GM18519 (cell line): Measurements from ENCODE around the gene CYP1A2.
"Not testable (repeated sequence)": the region's sequence is repeated elsewhere in the genome, so short reads cannot be mapped to it uniquely, and the experiment has no call there.

Experiments
- ATAC-seq: cut with Tn5 transposase; IDR thresholded peaks from one replicate; pipeline ENCODE4 v1.9.1; 2021; ENCODE audit warnings: mild to moderate bottlenecking, moderate library complexity; ENCODE audit not compliant: unreplicated experiment, low FRiP score

CYP1A2 gene, protein sequence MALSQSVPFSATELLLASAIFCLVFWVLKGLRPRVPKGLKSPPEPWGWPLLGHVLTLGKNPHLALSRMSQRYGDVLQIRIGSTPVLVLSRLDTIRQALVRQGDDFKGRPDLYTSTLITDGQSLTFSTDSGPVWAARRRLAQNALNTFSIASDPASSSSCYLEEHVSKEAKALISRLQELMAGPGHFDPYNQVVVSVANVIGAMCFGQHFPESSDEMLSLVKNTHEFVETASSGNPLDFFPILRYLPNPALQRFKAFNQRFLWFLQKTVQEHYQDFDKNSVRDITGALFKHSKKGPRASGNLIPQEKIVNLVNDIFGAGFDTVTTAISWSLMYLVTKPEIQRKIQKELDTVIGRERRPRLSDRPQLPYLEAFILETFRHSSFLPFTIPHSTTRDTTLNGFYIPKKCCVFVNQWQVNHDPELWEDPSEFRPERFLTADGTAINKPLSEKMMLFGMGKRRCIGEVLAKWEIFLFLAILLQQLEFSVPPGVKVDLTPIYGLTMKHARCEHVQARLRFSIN

GRCh38 chr15:74748322-74748946, at the start of gene CYP1A2:
Gene CYP1A2 (plus strand): TSS chr15:74748845. CDS start chr15:74749739, 894 bp downstream.
- ATAC-seq, result no peak

DNA sequence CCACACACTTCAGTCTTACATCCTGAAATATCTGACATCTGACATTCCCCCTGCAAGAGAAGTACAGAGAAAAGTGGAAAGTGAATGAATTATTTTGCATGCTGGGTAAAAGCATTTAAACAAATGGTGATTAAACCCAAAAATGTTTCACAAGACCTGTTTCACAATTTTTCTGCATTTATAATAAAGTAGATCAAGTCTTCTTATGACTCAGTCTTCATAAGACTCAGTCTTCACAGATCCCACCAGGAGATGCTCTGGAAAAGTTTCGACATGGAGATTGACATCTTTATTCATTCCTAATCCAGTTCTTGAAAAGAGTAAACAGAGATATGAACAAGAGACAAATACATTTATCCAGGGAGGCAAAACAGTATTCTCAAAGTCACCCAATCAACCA, 39.6 kb upstream of the CYP1A2 start:
- ATAC-seq, result no peak

DNA sequence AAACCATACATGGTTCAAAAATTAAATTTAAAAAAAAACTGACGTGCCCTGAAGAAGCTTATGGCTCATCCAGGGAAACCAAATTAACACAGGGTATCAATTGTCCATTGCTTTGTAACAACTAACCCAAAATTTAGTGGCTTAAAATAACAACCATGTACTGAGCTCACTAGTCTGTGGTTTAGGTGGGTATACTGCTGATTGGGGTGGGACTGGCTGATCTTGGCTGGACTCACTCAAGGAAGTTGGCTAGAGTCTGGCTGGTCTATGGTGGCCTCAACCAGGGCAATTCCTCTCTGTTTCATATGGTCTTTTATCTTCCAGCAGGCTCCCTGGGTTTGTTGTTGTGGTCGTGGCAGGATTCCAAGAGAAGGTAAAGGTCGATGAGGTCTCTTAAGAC, 38.8 kb upstream of the CYP1A2 start:
- no peak for ATAC-seq

DNA sequence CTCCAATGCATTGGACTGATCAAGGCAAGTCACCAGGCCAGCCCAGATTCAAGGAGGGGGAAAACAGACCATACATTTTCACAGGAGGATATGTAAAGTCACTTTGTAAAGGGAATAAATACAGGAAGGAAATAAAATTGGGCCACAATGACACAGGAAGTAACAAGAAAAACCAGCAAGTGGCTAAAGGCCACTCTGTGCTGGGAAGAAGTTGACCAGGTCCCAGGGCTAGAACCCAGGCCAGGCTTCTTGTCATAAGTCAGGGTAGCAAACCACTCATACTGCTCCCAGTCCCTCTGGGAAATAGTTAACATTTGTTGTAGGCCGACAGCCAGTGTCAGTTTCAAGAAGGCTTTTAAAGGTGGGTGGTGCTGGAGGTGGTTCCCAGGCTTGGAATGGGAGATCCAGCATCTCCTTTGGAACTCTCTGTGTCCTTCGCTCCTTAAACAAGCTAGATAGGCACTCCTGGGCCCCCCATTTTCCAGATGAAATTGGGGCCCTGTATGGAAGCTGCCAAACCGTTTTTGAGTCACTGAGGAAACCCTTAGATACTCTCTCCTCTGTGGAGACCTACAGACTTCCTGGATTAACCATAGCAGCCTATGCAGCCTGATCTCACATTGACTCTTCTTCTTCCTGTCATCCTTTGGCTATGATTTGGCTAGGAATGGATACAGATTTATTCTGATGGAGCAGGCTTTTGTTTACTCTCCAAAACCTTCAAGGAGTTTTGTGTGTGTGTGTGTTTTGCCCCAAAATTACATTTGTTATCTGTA, 38.1 kb upstream of the CYP1A2 start:
- no peak for ATAC-seq

DNA sequence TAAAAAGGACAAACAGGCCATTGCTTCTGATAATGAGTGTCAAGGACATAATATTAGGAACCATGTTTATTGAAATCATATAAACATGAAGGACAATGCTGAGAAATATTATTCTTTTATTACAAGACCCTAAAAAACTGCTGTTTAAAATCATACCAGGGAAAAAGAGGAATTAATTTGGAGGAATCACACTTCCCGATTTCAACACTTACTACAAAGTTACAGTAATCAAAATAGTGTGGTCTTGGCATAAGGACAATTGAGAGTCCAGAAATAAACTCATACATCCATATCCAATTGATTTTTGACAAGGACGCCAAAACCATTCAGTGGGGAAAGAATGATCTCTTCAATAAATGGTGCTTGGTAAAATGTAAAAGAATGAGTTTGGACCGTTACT, 36.3 kb upstream of the CYP1A2 start:
- ATAC-seq, result no peak

DNA sequence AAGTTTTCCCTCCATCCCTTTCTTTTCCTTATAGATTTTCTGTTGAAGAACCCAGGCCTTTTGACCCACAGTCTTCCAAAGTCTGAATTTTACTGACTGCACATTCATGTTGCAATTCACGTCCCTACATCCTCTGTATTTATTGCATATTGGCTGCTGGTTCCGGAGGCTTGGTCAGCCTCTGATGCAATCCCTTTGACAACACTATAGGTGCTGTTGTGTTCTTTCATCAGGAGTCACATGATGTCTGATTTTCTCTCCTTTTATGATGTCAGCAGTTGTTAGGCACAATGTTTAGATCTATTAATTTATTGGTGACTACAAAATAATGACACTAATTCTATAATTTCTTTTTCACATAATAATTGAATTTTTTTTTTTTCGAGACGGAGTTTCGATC, 32.0 kb upstream of the CYP1A2 start:
- no peak for ATAC-seq

DNA sequence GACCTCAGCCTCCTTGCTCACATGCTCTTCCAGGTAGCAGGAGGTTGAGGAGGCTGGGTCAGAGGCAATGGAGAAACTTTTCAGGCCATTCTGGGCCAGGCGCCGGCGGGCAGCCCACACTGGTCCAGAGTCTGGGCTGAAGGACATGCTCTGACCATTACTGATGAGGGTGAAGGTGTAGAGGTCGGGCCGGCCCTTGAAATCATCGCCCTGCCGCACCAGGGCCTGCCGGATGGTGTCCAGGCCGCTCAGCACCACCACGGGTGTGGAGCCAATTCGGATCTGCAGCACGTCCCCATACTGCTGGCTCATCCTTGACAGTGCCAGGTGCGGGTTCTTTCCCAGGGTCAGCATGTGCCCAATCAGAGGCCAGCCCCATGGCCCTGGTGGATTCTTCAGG, 26.1 kb upstream of the CYP1A2 start:
- no peak for ATAC-seq

DNA sequence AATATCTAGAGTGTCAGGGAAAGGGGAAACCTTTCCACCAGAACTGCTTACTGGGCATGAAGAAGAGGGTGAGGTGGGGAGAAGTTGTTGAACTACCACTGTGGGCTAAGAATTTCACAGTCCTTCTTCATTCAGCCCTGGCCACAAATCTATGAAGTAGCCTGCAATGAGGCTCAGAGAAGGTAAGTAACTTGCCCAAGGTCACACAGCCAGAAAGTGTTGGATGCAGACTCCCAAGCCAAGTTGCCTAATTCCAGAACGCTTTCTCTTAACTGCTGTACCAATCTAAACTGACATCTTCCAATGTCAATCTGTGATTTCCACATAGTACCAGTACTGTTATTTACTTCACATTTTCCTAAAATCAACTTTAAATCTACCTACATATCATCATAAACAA, 25.5 kb upstream of the CYP1A2 start:
- no peak for ATAC-seq

- ATAC-seq, result no peak
Measured at GRCh38 chr15:74723754-74724334, 24.8 kb upstream of the CYP1A2 start.

DNA sequence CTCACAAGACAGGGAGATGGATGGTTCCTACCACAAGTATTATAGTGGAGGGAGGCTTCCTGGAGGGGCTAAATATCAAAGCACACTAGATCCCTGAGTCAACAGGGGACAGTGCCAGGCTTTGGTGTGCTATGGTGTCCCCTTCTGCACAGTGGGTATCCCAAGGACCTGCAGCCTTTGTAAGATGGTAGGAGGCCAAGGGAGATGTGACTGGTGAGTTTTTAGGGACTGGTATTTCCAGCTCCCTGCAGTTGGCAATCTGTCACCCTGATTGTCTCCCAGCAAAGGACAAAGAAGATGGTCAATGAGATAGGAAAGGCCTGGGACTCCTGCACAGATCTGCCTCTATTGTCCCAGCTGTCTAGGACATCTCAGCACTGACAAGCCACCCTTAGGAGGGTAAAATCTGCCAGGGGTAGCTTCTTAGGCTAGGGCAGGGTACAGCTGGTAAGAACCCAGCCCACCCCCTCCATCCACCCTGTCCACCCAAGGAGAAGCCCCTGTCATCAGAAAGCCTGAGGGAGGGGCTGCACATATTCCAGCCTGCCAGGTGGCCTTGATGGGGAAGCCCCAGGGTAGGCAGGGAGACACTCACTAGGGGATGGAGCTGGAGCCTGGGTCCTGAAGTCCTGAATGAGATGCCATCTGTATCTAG, 23.9 kb upstream of the CYP1A2 start:
- ATAC-seq, result no peak

- ATAC-seq, result no peak
Measured at GRCh38 chr15:74725225-74725774, 23.3 kb upstream of the CYP1A2 start, which contains the start of gene CYP1A1. Gene CYP1A1 (minus strand): TSS chr15:74725528. CDS start chr15:74723097, 2,431 bp downstream.

GRCh38 chr15:74725845-74726773, 22.5 kb upstream of the CYP1A2 start:
- no peak for ATAC-seq

DNA sequence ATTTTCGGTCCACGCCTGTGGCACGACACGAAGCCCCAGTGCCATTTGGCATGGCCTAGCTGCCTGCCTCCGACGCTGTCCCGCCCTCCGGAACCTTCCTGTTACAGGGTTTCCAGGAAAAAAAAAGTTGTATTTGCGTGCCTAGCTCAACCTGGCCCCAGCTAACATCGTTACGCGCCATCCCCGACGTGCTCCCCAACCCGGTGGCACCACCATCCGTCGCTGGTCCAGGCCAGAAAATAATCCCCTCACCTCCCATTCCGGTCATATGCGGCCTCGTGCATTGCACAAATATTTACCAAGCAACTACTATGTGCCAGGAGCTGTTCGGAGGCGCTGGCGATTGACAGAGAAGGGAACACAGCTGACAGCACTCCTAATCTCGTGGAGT, 21.9 kb upstream of the CYP1A2 start:
- no peak for ATAC-seq

GRCh38 chr15:74727727-74728126, 20.9 kb upstream of the CYP1A2 start:
- ATAC-seq, result no peak

DNA sequence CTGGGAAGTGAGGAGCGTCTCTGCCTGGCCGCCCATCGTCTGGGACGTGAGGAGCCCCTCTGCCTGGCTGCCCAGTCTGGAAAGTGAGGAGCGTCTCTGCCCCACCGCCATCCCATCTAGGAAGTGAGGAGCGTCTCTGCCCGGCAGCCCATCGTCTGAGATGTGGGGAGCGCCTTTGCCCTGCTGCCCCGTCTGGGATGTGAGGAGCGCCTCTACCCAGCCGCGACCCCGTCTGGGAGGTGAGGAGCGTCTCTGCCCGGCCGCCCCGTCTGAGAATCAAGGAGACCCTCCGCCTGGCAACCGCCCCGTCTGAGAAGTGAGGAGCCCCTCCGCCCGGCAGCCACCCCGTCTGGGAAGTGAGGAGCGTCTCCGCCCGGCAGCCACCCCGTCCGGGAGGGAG, 19.9 kb upstream of the CYP1A2 start:
- ATAC-seq, result not testable (repeated sequence)

GRCh38 chr15:74729372-74729771, 19.3 kb upstream of the CYP1A2 start:
- not testable (repeated sequence) for ATAC-seq

DNA sequence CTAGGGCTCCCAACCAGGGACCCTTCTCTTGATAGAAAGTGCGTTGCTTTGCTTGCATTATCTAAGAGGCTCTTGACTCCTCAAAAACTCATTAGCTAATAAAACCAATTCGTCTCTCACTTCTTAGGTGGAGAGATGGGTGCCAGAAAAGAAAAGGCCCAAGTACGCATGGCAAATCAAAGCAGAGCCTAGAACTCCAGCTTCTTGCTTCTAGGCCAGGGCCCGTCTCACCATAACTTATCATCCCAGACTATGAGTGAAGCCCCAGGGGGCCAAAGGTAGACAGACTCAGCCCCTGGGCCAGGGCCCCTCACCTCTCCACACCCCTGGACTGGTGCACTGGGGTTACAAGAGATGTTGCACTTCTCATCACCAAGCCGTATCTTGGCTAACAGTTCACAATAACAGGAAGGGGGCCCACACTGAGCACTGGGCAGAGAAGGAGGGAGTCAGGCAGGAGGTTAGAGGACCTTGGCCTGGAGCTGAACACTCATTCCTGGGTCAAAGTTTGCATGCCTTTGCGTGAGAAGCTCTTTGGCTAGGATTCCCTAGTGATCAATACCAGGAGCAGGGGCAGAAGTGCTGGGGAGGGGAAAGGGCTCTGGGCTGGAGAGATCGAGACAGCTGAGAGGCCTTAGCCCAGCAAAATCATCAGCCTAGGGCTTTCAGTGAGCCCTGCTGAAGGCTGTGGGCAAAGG, 17.9 kb upstream of the CYP1A2 start:
- ATAC-seq, result no peak

- no peak for ATAC-seq
Measured at GRCh38 chr15:74732846-74733245, 15.8 kb upstream of the CYP1A2 start.
